Activated CD4-positive, alpha-beta T cell treated with anti-CD3 and anti-CD28 coated beads, Interleukin-2, amount 50 U/mL, for 24 hours (primary cell): ENCODE data around the gene ZNF362.
"Not testable (repeated sequence)": the region's sequence is repeated elsewhere in the genome, so short reads cannot be mapped to it uniquely, and the experiment has no call there.

Experiments
- DNase-seq, 2 donors: peaks; one replicate each; pipeline ENCODE4 v3.0.0-alpha.2; 2020; ENCODE audit warnings: low read depth in 1 of 2, low spot score in 1 of 2

ZNF362 gene

DNA sequence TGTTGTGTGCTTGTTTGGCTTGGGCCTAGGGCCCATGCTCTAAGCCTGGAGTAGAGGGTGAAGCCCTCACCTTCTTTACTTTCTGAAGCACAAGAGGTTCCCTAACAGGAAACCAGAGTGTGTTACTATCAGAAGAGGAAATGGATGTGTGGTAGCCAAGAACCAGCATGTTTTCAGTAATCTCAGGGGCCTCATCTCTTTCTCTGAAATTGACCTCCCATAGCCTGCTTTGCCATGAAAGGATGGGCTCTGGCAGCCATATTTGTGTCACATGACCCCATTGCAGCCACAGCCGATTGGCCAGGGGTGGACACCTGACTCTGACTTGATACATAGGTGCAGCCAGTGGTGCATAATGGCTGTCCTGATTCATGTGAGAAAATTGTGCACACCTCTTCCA is 46.0 kb downstream of the ZNF362 start:
- DNase-seq: no peak

DNA sequence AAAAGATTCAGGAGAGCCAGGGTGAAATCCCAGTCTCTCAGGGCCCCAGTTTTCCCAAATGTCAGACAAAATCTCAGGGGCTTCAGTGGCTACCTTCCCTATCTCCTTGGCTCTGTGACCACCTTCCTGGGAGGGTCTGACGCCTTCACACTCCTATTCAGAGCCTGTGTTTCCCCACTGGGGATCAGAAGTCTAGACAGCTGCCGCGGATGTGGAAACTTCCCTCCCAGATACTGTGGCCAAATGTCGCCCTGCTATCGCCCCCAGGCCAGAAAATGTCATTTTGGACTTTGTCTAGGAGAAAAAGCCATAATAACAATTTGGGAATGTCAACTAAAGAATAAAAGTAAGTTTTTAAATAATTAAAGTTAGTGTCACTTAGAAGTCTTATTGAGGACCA is 48.7 kb downstream of the ZNF362 start:
- DNase-seq: no peak

DNA sequence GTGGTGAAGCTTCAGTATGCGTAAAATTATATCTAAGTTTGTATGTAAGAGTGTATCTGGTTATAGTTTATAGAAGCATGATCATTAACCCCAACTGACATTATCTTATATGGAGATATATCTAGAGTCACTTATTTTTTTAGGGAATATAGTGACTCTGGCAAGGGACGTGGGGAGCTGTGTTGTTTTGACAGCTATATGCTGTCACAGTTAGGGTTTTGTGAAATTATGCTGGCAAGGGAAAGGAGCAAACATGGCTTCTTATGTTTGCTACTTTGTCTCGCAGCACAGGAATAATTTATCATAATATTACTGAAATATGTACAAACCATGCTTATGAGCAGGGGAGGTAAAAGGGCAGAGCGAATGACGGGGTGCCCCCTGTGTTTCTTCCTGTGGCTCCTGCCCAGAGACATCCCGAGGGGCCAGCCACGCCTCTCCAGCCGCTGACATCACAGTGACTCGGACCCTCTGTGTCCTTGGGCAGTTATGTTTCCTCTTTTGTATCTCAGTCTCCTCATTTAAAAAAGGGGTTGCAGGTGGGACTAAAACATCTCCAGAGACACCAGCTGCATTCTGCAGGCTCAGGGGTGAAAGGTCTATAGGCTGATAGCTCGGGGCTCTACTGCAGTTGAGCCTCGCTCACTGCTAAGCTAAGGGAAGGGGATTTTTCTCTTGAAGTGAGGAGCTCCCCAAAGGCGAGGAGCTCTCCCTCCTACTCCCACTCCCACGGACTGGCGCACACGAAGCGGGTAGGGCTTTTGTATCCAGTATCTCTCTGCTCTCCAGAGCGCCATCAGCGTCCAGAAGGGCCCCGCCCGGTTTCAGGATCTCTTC is 49.7 kb downstream of the ZNF362 start:
- no peak for DNase-seq

DNA sequence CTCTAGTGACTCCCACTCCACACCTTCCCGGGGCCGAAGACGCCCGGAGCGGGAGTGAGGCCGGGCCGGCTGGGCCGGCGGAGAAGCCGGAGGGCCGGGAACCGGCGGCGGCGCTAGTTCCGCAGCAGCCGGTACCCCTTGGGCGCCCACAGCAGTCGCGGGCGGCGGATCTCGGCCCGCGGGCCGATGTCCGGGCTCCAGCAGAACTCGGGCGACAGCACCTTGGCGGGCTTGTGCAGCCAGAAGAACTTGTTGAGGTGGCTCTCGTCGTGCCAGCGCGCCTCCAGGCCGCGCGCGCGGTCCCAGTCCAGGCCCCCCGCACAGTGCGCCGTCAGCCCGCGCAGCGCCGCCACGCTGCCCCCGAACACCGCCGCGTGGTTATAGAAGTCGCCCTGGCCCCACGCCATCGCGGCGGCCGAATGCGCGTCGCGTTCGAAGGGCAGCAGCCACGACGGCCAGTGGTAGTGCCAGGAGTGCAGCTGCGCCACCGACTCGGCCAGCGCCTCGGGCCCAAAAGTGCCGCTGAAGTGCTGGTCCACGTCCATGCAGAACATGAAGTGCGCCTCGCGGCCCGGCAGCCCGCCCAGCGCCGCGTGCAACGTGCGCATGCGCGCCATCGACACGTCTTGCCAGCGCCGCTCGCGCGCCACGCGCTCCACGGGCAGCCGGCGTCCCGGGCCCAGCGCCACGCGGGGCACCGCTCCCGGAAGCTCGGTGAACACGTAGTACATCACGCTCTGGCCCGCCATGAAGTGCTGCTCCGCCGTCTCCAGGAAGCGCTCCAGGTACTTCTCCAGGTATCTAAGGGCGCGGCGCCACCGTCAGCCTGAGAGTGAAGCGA is 50.6 kb downstream of the ZNF362 start:
- DNase-seq: no peak

DNA sequence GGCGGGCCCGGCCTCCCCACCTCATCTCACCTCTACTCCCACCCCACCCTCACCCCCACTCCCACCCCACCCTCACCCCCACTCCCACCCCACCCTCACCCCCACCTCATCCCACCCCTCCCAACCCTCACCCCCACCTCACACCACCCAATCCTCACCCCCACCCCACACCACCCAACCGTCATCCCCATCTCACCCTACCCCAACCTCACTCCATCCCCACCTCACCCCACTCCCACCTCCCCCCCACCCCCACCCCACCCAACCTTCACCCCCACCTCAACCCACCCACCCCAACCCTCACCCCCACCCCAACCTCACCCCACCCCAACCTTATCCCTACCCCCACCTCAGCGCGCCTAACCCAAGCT is 51.2 kb downstream of the ZNF362 start:
- no peak for DNase-seq

DNA sequence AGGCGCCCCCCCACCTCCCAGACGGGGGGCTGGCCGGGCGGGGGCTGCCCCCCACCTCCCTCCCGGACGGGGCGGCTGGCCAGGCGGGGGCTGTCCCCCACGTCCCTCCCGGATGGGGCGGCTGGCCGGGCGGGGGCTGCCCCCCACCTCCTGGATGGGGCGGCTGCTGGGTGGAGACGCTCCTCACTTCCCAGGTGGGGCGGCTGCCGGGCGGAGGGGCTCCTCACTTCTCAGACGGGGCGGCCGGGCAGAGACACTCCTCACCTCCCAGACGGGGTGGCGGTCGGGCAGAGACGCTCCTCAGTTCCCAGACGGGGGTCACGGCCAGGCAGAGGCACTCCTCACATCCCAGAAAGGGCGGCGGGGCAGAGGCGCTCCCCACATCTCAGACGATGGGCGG is 53.1 kb downstream of the ZNF362 start:
- not testable (repeated sequence) for DNase-seq

DNA sequence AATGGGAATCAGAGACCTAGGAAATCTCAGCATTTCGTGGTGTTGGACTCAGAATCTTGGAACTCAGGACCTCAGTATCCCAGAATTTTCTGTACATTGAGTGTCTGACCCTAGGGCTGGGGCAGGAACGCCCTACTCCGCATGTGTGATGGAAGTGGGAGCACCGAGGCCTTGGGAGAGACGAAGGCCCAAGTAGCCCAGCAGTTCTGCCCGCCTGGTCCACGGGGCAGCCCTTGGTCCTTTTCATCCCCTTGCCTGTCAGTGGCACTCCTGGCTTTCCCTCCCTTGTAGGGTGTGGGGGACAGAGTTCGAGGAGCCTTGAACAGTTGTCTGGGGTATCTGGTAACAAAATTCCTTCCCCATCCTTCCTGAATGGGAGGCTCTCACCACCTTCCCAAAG is 54.4 kb downstream of the ZNF362 start:
- DNase-seq: no peak

DNA sequence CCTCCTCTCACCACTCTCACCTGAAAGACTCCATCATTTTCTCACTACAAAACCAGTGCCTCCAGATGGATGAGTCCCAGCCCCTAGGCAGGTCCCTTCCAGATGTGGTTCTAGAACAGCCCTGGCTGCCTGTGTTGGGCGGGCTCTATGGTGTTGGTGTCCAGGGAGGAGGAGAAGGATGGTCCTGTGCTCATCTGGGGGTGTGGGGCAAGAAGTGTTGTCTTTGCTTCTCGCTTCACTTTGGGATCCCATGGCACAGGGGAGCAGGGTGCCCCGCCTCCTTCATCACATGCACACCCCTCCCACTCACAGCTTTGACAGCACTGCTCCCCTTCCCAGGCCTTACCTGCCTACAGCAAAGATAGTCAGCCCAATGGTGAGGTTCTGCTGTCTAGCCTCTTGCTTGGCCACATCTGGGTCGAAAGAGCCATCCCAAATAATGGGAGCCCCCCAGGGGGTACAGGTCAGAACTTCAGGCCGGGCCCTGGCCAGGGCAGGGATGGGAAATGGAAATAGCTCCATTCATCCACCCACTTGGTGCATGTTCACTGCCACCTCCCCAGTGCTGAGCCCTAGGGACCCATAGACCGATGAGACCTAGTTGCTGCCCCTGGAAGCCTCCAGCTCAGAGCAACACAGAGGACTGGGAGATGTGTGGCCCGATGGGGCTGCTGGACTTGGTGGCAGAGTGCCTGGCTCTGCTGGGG is 55.6 kb downstream of the ZNF362 start:
- DNase-seq: no peak

DNA sequence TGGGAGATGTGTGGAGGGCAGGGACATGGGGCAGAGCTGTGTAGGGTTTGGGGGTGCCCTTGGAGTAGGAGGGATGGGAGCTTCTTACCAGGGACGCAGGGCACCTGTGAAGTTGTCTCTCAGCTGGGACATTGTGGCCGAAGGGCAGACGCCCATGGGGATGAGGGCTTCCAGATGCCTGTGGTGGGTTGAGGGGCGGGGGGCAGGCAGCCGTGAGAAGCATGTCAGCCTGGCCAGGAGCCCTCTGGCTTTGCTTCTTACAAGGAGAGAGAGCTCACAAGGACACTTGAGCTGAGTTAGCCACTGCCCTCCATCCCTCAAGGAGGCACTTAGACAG is 56.1 kb downstream of the ZNF362 start:
- no peak for DNase-seq

DNA sequence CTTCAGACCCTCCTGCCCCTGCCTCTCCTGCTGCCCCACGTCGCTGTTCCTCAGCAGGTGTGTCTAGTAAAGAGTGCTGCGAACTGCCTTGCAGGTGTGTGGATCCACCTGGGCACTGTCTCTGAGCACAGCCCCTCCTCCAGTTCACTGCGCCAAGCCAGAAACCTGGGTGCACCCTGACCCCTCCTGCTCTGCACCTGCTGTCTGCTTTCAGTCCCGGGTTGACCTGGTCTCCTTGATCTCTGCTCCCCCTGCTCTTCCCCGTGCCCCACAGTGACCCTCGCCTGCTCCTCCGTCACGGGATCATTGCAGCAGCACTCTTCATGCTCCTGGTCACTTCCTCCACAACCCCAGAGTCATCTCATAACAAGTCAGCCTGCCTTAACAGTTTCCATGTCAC is 58.1 kb downstream of the ZNF362 start:
- no peak for DNase-seq

DNA sequence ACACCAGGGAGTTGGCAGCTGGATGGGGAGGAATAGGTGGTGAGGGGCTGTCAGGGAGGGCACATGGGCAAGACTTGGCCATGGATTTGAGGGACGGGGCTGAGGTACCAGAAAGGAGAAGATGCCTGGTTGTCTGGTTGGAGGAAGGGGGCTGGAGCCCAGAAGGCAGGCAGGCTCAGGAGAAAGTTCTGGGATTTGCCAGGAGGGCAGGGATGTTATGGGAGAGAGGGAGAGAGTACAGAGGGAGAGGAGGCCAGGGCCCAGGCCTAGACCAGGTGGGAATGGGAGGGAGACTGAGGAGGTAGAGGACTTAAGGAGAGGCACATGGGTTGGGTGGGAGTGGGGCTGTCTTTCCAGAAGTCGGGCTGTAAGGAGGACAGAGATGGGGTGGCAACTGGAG is 60.3 kb downstream of the ZNF362 start:
- DNase-seq: no peak

DNA sequence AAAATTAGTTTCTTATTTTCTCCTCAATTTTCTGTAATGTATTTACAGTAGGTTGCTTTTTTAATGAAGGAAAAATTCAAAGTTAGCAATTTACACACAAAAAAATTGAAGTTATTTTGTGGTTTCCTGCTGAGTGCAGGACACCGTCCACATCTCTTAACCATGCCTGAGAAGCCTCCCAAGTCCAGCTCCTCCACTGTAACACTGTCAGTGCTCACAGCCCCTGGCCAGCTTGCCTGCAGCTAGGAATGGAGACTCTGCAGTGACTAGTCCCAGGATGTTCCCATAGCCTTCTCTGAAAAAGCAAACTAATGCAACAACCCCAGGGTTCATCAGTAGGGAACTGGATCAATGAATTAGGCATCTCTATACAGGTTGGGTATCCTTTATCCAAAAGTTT is 61.1 kb downstream of the ZNF362 start:
- DNase-seq: no peak

DNA sequence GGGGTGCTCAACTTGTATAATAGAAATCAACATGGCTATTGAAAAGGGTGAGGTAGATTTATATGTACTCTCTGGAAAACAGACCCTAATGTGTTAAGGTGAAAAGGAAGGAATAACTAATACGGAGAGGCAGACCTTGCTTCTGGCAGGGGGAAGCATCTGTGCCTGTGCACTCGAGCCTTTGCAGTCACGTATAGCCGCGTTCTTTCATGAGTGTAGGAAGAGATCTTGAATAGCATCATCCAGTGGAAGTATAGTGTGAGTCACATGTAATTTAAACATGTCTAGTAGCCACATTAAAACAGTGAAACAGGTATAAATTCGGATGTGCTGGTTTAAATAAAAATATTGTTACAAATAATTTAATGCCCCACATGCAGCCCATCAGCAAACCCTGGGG is 61.7 kb downstream of the ZNF362 start:
- no peak for DNase-seq

DNA sequence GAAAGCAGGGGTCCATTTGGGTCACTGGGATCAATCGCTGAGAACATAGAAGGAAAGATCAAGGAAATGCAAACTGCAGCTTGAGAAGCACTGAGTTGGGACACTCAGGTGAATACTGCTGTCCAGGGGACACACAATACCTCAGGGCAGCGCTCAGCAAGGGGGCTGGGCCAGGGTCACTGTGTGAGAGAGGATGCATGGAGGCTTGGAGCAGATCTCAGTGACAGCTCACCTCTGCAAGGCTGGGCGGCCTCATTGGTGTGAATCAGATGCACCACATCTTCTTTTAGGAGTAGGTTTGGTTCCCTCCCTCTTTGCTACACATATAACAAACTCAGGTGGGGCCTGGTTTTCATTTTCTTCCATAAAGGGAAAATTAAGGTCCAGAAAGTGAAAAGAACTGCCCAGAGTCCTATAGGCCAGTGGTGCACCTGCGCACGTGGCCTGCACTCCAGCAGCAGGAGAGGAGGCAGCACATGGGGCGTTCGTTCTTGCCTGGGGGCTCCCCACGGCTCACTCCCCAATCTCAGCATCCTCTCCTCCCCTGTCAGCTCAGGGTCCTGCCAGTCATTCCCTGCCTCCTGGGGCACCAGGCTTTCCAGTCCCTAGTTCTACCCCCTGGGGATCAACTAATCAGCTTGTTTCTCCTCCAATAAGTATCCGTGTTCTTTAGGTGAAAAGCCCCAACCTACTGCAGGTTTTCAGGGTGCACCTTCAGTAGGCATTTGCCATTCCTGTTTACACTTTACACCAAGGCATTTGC is 63.1 kb downstream of the ZNF362 start:
- no peak for DNase-seq

DNA sequence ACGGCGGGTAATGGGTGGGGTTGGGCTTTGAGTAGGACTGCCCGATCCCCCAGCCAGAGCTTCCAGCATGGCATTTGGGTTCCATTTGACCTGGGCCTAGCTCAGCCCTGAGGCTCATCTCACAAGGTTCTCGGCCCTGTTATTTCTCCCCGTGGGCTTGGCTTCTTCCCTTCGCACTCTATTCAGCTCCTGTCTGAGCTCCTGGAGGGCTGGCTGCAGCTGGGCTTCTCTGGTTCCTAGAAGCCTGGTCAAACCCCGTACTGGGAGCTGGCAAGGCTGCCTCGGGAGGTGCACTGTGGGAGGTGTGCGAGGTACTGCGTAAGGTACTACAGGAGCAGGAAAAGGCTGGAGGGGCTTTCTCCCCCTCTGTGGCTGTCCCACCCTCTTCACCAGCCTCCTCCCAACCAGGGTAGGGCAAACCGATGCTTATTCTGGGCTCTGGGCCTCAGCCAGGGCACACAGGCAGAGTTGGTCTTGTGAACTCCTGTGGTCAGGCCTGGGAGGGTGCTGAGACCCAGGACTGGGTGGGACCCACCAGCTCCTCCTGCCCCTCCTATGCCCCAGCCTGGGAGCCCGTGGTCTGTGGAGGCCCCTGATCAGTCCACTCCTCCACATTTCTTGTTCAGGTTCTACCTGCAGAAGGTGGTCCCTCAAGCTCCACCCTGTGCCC is 63.8 kb downstream of the ZNF362 start:
- no peak for DNase-seq

DNA sequence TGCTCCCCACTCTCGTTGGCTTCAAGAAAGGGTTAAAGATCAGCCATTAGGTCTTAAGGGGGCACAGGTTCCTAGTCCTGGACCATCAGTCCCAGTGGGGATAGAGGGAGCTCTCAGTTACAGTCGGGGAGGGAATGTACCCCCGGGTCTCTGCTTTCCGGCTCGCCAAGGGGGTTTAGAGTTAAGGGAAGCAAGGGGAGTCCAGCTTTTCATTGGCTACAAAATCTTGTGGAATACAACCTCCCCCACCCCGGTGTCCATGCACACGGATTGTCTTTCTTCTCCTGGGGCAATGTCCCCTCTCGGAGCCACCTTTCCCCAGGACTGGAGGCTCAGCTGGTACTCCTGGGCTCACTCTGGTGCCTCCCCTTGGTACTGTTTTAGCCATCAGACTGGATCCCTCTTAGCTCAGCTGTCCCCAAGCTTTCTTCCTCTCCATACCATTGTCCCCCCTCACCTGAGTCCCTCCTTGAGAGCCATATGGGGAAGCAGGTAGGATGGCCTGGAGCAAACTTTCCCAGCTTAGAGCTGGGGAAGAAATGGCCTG is 64.4 kb downstream of the ZNF362 start, which contains the start of gene A3GALT2:
Gene A3GALT2, minus strand, starts transcription at position 480 of the 547 bp plus-strand sequence. Its CDS starts 0 bp downstream, at position 480.
- DNase-seq: no peak

DNA sequence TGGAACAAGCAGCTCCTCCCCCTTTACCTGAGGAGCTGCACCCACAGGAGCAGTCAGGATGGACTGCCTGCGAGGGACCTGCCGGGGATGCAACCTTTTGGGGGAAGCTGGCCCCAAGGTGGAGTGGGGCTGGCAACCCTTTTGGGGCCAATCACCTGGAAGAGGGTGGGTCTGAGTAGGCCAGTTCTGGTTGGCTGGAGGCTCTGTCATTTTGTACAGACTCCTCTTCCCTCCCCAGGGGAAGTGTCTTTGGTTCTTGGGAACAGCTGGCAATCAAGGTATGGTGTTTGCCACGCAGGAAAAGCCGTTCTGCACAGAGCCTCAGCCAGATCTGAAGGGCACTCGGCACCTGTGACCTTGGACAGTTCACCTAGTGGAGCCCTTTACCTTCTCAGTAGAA is 64.9 kb downstream of the ZNF362 start:
- no peak for DNase-seq

DNA sequence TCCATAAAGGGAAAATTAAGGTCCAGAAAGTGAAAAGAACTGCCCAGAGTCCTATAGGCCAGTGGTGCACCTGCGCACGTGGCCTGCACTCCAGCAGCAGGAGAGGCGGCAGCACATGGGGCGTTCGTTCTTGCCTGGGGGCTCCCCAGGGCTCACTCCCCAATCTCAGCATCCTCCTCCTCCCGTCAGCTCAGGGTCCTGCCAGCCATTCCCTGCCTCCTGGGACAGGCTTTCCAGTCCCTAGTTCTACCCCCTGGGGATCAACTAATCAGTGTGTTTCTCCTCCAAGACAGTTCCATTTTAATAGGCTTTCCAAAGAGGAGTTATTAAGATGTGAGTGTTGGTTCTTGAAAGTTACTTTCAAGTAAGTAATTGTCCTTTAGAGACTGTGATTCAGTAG is 65.8 kb downstream of the ZNF362 start:
- no peak for DNase-seq

DNA sequence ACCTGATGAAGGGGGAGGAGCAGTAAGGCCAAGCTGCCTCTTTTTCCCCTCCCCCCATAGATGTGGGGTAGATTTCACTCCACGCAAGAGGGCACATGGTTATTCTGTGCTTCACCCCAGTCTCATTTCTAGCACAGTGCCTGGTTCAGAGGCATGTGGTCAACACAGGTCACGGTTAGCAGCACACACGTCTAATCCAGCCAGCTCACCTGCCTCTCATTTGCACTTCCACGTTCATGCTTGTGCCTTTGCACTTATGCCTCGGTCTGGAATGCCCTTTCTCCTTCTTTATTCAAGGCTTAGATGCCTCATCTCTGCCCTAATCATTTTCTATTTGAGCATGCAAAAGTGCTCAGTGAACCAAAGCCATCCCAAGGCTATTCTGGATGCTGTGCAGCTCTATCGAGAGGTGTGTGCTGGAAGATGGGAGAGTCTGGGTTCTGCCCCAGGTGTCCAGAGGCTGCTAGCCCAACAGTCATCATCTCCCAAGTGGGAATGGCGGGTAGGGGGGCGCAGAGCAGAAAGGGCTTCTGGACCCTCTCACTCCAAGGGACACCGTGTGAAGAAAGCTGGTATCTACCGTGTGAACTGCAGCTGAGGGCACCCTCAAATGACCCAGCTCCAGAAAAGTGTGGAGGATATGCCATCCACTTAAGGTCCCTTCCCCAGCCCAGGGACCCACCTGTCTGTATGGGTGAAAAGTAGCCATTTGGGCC is 66.7 kb downstream of the ZNF362 start:
- no peak for DNase-seq
